ENCODE measurements around the gene NAA25.
"Not testable (repeated sequence)": the region's sequence is repeated elsewhere in the genome, so short reads cannot be mapped to it uniquely, and the experiment has no call there.

NAA25 gene

DNA sequence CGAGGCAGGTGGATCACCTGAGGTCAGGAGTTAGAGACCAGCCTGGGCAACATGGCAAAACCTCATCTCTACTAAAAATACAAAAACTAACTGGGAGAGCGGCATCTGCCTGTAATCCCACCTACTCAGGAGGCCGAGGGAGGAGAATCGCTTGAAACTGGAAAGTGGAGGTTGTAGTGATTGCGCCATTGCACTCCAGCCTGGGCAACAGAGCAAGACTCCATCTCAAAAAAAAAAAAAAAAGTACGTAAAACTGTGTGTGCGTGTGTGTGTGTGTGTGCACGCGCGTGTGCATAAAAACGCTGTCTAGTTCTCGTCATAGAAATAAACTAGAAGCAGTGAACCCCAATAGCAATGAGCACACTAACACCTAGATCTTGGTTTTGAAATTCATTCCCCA, 72.0 kb downstream of the NAA25 start:
- DNase-seq = not testable (repeated sequence)

DNA sequence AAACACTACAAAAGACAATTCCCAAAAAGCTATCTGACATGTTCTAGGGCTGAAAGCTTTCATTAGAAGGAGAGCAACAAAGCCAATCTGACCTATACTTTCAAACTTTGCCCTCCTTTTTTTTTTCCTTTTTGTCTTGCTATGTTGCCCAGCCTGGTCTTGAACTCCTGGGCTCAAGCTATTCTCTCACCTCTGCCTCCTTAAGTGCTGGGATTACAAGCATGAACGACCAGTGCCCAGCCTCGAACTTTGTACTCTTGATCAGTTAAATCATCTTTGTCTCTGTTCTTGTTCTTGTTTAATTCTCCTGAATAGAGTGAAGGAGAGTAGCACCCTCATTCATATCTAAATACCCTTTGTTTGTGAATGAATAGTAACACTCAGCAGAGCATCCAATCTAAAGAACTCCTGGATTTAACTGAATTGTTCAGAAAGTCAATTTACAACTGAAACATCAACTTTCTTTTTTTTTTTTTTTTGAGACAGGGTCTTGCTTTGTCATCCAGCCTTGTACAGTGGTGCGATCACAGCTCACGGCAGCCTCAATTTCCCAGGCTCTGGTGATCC, 73.3 kb downstream of the NAA25 start:
- no peak for DNase-seq

DNA sequence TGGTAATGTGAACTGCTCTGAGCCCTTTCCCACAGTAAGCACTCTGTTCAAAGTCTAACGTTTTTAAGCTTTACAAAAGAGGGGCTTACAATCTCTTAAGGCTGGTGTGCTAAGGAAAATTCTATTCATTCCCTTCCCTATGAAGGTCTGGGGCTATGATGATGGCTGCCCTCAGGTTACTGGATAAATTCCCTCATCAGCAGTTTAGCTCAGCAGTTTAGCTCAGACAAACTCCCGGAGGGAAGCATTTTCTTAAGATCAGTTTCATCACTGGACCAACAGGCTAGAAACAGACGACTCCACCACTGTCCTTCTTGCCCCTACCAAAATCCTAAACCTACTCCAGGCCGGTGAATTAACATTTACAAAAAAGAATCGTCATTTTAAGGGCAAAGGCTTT, 76.3 kb downstream of the NAA25 start:
- no peak for DNase-seq

DNA sequence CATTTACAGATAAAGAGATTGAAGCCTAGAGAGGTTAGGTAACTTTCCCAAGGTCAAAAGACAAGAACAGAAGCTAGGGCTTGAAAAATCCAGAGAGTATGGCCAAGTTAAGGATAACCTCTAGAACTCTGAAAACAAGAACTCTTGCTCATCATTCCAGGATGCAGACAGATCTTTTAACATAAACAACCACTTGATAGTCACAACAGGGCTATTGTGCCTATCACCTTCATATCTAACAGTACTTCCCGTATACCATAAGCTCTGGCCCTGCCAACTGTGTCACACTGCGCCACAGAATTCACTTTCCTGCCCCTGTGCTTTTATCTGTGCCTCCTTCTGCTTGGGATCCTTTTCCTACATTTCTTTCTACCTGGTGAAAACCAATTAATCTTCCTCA, 77.1 kb downstream of the NAA25 start:
- no peak for DNase-seq

DNA sequence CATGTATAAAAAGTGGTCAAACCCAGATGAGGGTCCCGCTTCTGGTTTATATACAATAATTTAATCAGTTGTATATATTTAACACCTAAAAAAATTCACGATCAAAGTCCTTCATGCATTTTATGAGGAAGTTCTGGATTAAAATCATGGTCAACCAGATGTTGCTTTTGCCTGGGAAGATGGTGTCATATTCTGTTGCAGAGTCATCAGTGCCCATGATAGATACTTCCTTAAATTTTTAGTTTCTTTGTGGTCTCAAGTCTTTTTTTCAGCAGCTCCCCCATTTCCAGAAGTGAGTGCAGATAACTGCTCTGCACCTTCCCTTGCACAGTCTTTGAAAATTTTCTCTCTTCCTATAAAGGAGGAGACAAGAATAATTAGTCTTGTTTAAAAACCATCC, 79.3 kb downstream of the NAA25 start:
- DNase-seq = no peak

DNA sequence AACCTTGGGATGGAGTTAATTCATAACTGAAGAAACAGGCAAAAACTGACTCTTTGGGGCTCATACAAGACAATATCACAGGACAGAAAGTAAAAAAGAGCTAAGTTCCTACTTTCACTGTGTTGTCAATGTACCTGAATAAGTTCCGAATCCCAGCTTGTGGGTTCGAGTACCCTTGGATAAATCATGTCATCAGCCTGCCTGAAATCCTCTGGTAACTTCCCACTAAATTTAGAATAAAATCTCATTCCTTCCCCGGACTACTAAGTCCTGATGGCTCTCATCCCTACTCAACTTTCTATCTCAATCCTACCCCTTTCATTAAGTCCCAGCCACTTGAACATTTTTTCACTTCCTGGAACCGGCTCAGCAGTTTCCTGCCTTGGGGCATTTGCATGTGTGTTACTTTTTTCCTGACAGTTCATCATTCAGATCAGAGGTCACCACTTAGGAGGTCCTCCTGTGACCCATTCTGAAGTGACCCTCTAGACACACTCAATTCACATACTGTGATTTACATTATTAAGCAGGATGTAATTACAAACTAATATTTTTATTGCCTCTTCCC, 82.7 kb downstream of the NAA25 start:
- DNase-seq = peak; percentile 63

DNA sequence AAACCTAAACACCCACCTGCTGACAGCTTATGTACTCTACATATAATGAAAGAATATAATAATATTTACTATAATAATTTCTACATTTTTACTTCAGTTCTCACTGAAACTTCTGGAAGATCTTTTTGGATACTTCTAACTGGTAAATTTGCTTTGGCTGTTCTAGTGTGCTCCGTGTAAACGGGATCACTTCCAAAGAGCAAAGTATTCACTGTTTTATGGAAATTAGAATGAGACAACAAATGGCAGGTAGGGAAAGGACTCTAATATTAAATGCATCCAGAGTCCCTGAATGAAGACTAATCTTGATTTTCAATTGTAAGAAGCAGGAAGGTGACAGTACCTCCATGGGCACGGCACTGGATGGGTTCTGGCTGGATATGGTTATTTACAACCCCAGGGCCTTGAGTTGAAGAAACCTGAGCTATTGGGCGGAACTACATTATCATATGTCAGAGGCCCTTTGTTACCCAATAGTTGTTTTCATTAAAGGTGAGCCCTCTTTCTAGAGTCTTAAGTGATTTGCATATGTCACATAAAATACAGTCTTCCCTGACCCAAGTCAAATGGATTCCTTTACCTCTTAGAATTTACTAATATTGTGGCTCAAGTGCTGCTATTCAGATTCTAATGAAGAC, 84.7 kb downstream of the NAA25 start:
- DNase-seq = no peak

DNA sequence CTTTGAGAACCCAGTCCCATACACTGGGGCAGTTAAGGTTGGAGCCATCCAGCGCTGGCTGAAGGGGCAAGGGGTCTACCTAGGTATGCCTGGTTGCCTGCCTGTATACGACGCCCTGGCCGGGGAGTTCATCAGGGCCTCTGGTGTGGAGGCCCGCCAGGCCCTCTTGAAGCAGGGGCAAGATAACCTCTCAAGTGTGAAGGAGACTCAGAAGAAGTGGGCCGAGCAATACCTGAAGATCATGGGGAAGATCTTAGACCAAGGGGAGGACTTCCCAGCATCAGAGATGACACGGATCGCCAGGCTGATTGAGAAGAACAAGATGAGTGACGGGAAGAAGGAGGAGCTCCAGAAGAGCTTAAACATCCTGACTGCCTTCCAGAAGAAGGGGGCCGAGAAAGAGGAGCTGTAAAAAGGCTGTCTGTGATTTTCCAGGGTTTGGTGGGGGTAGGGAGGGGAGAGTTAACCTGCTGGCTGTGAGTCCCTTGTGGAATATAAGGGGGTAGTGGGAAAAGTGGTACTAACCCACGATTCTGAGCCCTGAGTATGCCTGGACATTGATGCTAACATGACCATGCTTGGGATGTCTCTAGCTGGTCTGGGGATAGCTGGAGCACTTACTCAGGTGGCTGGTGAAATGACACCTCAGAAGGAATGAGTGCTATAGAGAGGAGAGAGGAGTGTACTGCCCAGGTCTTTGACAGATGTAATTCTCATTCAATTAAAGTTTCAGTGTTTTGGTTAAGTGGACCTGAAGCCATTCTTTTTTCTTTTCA, 86.2 kb downstream of the NAA25 start:
- DNase-seq = peak; percentile 24

DNA sequence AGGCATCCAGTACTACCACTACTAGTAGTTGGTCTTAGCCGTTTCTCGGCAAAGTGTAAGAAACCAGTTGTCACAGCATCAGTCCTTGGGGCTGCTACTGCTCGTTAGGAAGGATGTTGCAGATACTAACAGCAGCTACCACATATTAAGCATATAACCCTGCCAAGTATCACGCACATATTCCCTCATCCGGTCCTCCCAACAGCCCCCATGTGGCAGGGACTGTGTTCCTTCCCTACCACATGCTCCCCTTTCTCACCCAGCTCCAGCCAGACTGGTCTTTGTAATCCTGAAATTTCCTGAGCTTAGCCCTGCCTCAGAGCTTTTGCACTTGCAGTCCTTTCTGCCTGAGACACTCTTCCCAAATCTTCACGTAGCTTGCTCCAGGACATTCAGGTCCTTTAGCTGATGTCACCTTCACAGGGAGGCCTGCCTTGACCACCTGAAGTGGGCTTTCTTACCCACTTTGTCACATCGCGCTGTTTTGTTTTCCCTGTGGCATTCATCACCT, 87.6 kb downstream of the NAA25 start:
- no peak for DNase-seq

DNA sequence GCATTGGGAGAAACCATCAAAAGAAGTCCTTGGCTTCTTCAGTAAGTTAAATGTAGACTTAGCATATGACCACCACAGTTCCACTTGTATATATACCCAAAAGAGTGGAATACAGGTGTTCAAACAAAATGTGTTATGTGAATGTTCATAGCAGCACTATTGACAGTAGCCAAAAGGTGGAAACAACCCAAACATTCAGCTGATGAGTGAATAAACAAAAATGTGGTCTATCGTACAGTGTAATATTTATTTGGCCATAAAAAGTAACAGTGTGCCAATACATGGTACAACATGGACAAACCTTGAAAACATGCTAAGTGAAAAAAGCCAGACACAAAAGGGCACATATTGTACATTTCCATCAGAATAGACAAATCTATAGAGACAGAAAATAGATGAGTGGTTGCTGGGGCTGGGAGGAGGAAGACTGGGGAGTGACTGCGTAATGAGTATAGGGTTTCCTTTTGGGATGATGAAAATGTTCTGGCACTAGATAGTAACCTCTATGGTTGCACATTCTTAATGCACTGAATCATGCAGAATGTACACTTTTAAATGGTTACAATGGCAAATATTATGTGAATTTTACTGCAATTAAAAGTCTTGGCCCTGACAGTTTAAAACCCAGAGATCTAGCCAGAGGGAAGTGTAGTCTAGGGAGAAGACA, 89.9 kb downstream of the NAA25 start:
- DNase-seq = peak; percentile 74

DNA sequence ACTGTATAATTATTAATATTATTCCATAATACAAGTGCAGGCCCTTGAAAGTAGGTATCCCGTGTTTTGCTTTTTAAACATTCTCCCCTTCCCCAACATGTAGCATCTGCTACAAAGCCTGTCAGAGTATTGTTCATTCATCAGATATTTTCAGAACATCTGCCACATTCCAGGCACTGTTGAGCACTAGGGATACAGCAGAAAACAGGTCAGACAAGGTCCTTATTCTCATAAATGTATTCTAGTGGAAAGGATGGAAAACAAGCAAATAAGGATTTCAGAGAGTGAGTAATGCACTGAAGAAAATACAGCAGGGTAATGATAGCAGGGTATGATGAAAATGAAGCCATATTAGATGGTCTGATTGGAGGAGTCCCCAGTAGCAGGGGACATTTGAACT, 91.5 kb downstream of the NAA25 start:
- peak; percentile 86 for DNase-seq

DNA sequence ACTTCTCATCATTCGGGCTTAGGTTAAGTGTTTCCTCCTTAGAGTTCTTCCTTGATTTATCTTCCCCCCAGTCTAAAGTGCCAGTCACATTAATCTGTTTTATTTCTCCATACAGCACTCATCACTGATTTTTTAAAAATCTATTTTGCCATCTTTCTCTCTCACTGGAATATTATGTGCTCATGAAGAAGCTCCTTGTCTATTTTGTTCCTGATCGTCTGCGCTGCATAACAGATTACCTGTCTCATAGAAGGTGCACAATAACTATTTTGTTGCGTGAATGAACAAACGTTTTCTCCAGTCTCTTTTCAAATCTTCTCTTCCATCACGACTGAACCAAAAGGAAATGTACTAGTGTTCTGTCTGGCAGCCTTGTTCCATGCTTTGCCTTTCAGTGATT, 92.6 kb downstream of the NAA25 start:
- no peak for DNase-seq

DNA sequence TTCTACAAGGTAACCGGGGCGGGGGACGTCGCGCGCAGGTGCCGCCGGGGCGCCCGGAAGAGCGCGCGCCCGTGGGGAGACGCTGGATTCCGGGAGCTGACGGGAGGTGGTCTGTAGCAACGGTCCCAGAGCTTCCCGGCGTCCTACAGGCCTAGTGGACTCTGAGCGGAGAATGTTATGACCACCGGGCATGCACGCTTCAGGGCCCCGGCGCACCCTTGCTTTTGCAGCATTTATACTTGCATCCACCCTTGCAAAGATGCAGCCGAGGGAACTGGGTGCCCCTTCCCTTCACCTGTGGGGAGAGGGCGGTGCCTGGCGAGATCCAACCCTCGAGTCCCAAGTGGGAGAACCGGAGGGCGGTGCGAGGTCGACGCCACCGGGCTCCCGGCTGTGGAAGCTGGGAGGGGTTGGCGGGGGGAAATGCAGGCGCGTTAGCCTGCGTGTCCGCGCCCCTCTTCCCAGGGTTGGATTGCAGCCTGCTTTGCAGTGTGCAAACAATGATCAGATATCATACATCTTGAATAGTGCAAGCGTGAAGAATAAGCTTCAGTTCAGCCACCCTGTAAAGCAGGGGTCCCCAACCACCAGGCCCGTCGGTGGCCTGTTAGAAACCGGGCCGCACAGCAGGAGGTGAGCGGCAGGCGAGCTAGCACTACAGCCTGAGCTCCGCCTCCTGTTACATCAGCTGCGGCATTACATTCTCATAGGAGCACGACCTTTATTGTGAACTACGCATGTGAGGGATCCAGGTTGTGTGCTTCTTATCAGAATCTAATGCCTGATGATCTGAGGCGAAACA, 94.8 kb downstream of the NAA25 start:
- DNase-seq = peak; percentile 95

DNA sequence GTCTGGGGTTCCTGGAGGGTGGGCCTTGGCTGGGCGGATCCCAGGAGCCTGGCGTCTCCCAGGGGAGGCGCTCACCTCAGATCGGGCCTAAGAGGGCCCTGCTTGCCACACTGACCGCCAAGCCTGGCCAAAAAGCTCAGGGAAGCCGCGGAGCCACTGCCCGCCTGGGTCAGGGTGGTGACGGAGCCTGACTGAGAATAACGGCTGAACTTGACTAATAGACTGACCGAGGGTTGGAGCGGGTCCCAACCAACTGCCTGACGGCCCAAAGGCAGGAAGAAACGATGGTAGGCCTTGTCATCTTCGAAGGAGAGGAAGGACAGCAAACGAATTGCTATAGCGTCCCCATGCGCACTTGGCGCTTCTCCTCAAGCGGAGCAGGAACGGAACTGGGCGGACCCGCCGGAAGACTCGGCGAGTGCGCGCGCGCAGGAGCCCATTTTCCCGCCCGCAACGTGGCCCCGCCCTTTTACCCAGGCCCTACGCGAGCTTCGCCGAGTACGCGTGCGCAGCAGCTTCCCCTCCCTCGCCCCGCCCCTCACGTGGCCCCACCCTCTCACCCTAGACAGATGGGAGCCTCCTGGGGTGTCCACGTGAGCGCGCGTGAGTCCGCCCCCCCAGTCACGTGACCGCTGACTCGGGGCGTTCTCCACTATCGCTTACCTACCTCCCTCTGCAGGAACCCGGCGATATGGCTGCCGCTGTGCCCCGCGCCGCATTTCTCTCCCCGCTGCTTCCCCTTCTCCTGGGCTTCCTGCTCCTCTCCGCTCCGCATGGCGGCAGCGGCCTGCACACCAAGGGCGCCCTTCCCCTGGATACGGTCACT, 95.6 kb downstream of the NAA25 start, which contains the start of the genes ERP29 and TMEM116:
TSS of gene ERP29 (plus strand) at position 652 of the 826 bp plus-strand sequence. CDS start at position 692, 40 bp downstream.
TSS of gene TMEM116 (minus strand) at position 391 of the 826 bp plus-strand sequence. CDS start 7,895 bp downstream, outside the sequence.
- DNase-seq = peak; percentile 100

DNA sequence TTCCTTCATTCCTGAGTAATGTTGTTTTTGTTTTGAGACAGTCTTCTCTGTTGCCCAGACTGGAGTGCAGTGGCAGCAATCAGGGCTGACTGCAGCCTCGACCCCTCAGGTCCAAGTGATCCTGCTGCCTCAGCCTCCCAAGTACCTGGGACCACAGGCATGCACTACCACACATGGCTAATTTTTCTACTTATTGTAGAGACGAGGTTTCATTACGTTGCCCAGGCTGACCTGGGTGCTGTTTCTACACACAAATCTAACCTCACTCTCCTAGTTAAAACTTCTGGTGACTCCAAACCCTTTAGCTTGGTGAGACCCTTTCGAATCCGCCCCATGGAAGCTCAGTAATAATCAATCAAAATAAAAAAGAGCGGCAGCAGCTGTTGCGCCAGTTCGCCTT, 96.9 kb downstream of the NAA25 start:
- DNase-seq = no peak

DNA sequence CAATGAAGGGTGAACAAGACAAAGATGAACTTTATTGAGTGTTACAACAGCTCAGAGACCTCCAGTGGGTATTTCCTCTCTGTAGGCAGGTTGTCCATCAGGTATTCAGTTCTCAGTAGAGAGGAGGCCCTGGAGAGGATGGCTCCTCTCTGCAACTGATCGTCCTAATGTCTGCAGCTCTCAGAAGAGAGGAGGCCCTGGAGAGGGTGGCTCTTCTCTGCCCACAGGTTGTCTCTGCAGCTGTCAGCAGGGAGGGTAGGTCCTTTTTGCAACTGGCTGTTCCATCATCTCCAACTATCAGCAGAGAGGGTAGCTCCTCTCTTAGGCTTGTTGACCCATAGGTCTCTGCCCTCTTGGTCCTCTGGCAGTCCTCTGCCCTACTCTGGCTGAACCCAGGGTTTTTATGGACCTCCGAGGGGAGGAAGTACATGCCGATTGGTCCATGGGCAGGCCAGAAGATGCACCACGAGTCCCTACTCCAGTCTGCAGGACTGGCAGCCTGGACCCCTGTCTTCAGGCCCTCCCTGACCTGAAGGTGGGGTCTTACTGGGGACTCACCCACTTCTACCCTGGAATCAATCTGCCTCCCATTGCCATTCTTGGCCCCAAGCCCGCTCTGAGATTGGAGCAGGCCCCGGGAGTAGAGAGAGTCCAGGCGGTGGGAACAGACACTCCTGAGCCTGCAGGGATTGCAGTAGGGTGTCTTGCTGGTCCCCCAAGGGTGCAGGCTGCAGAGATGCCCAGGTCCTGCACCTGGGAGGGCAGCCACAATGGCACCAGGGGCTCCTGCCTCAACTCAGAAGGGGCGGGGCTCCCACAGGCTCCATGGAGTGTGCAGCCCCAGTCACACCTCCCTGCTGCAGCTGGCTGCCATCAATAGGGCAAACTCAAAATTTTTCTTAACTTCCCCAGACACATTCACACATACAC, 97.9 kb downstream of the NAA25 start:
- no peak for DNase-seq

DNA sequence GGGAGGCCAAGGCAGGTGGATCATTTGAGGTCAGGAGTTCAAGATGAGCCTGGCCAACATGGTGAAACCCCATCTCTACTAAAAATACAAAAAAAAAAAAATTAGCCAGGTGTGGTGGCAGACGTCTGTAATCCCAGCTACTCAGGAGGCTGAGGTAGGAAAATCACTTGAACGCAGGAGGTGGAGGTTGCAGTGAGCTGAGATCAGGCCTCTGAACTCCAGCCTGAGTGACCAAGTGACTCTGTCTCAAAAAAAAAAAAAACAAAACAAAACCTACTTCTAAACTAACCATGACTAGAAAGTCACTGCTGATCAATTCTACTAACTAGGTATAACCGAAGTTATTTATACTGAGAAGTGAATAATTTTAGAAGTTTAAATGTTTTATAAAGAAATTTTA, 99.0 kb downstream of the NAA25 start:
- peak; percentile 34 for DNase-seq

DNA sequence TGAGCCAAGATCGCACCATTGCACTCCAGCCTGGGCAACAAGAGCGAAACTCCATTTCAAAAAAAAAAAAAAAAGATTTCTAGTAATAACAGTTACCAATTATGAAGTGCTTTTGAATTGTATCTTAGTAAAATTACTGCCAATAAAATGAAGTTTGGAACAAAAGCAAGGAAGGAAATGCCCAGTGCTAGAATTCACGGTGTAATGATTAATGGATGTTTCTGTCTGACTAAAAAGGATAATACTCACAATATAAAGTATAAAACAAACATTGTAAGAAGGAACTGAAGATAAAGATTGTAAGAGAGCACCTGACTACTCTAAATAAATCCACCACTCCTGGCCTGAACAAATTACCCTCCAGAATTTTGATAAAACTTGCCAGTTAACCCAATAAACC, 99.7 kb downstream of the NAA25 start:
- DNase-seq = no peak

DNA sequence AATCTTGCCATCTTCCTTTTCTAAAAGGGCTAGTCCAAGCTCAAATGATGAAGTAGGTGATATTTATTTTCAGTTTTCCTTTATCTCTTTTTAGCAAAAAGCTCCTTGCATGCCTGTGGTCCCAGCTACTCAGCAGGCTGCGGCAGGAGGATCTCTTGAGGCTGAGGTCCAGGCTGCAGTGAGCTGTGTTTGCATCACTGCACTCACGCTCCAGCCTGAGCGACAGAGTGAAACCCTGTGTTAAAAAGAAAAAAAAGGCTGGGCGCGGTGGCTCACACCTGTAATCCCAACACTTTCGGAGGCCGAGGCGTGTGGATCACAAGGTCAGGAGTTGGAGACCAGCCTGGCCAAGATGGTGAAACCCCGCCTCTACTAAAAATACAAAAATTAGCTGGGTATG, 100.6 kb downstream of the NAA25 start:
- DNase-seq = no peak

Data from DMS53 (cell line).